Measurements from ENCODE around the gene LRRC37B.
"Not testable (repeated sequence)": the region's sequence is repeated elsewhere in the genome, so short reads cannot be mapped to it uniquely, and the experiment has no call there.

DNA sequence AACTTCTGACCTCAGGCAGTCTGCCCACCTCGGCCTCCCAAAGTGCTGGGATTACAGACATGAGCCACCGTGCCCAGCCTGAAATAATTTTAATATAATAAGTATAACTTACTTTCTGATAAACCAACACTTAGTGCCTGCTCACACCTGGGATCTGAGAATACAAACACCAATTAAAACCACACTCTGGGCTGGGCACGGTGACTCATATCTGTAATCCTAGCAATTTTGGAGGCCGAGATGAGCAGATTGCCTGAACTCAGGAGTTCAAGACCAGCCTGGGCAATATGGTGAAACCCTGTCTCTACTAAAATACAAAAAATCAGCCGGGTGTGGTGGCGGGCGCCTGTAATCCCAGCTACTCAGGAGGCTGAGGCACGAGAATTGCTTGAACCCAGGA, 15.4 kb upstream of the LRRC37B start:
- not testable (repeated sequence) for TF ChIP-seq EZH2phosphoT487 (IDR thresholded peaks at IDR 0.05; ENCODE audit: insufficient read depth, low read depth); EZH2 (IDR thresholded peaks at IDR 0.05; ENCODE audit: insufficient read depth, poor library complexity, severe bottlenecking)
